GM12801 (cell line): Measurements from ENCODE around the gene SCAMP4.

ENCODE experiments used
- TF ChIP-seq, protein P1 (sequence below): IDR thresholded peaks from one replicate; pipeline ENCODE4 v1.5.1; 2011; ENCODE audit warnings: control low read depth; ENCODE audit not compliant: insufficient read length; ENCODE audit errors: extremely low read depth

The SCAMP4 gene

DNA sequence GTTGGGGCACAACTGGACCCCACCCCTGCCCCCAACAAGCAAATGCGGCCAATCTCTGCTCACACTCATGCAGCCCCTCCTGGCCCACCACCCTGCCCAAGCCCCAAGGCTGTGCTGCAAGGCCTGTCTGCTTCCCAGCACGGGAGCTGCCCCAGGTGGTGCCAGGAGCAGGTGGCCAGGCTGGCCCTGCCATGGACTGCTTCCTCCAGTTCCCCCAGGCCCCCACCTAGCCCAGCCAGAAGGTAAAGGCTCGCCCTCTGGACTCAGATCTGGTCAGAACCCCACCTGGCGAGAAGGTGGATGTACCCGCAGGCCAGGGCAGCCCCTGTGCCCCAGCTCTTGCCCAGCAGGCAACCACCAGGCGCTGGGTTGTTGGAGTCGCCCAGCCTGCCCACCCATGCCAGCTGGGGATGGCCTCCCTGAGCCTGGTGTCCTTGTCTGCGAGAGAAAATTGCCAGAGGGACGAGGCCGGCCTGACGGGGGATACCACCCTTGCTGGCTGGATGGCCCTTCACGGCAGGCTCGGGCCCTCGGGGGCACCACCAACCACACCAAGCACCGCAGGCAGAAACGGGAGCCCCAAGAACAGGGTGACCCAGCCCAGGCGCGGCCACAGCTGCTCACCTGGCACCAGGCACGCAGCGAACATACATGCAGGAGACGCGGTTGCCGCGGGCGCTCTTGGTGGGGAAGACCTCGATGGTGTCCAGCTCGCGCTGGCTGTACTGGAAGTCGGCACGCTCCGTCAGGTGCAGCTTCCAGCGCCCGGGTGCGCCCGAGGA lies 24.4 kb upstream of the SCAMP4 start:
- TF ChIP-seq, protein P1, sequence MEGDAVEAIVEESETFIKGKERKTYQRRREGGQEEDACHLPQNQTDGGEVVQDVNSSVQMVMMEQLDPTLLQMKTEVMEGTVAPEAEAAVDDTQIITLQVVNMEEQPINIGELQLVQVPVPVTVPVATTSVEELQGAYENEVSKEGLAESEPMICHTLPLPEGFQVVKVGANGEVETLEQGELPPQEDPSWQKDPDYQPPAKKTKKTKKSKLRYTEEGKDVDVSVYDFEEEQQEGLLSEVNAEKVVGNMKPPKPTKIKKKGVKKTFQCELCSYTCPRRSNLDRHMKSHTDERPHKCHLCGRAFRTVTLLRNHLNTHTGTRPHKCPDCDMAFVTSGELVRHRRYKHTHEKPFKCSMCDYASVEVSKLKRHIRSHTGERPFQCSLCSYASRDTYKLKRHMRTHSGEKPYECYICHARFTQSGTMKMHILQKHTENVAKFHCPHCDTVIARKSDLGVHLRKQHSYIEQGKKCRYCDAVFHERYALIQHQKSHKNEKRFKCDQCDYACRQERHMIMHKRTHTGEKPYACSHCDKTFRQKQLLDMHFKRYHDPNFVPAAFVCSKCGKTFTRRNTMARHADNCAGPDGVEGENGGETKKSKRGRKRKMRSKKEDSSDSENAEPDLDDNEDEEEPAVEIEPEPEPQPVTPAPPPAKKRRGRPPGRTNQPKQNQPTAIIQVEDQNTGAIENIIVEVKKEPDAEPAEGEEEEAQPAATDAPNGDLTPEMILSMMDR: no peak

DNA sequence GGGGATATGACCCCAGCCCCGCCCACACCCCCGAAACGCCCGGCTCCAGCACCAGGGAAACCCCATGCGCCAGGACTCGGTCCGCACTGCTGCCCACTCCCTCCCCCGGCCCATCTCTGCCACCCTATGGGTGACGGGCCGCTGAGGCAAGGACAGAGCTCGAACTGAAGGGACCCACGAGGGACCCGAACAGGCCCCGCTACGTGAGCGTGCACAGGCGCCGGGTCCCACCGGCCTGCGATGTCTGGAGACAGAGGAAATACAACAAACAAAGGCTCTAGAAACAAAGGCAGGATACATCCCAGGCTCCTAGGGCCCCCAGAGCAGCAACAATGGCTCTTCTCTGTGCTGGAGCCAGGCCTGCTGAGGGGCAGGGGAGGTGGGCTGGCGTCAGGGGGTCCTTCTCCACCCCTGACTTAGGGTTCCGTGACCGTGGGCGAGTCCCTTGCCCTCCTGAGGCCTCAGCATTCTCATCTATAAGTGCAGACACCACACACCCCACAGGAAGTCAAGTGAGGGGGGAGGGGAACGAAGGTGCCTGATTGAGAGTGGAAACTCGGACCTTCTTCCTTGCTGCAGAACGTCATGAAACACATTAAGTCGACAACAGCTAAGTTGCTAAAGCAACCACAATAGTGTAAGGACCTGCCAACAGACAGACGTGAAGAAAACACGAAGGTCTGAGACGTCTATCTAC lies 23.0 kb upstream of the SCAMP4 start:
- TF ChIP-seq, protein P1: no peak

GRCh38 chr19:1882786-1883692 lies 22.2 kb upstream of the SCAMP4 start:
- TF ChIP-seq, protein P1: no peak

DNA sequence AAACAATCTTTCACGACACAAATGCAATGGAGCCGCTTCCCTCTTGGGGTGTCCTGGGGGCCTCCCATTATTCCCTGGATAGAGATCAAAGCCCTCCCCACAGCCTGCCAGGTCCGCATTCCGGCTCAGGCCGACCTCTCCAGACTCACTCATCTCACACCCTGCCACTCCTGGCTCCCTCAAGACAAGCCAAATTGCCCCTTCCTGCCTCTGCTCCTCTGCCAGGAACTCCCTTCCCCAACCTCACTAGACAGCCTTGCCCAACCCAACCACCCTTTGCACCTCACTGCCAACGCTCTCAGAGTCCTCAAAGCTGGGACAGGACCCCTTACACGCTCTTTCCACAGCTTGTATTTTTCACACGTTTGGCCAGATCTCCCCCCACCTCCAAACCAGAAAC lies 21.4 kb upstream of the SCAMP4 start:
- TF ChIP-seq, protein P1: no peak

GRCh38 chr19:1884291-1884718 lies 20.9 kb upstream of the SCAMP4 start:
- TF ChIP-seq, protein P1: no peak

GRCh38 chr19:1884719-1885334 lies 20.4 kb upstream of the SCAMP4 start:
- TF ChIP-seq, protein P1: no peak
